WTC11 (cell line): ENCODE measurements around the gene CERS5.

Experiments
- ATF3 ChIP-seq: sonication (generic); formaldehyde crosslinking; conservative IDR thresholded peaks from 2 replicates; pipeline ENCODE4 v1.8.1; 2022; ENCODE audit warnings: mild to moderate bottlenecking, missing genetic modification reagents
- CBFB ChIP-seq: sonication (generic); formaldehyde crosslinking; IDR thresholded peaks from 2 replicates; pipeline ENCODE4 v1.8.1; 2022; ENCODE audit warnings: mild to moderate bottlenecking, low read depth, missing genetic modification reagents
- CREB1 ChIP-seq: sonication (generic); formaldehyde crosslinking; IDR thresholded peaks from 2 replicates; pipeline ENCODE4 v1.8.0; 2023; ENCODE audit warnings: mild to moderate bottlenecking, missing genetic modification reagents
- CTCF ChIP-seq: fragments of 200-600 bp; IDR thresholded peaks from 2 replicates; pipeline ENCODE4 v1.8.0; 2022; ENCODE audit warnings: antibody characterized with exemption
- ERG ChIP-seq: fragments of 250-450 bp; sonication (Bioruptor Pico); IDR thresholded peaks from 2 replicates; pipeline ENCODE4 v1.8.0; 2021; ENCODE audit warnings: mild to moderate bottlenecking
- FOXK1 ChIP-seq: sonication (generic); formaldehyde crosslinking; IDR thresholded peaks from 2 replicates; pipeline ENCODE4 v1.8.0; 2022; ENCODE audit warnings: mild to moderate bottlenecking, moderate library complexity, missing genetic modification reagents
- FOXP1 ChIP-seq: sonication (generic); formaldehyde crosslinking; IDR thresholded peaks from 2 replicates; pipeline ENCODE4 v1.8.0; 2022; ENCODE audit warnings: missing genetic modification reagents, mild to moderate bottlenecking, moderate library complexity, borderline replicate concordance
- ZBTB43 ChIP-seq: sonication (generic); formaldehyde crosslinking; IDR thresholded peaks from 2 replicates; pipeline ENCODE4 v1.8.1; 2023; ENCODE audit warnings: mild to moderate bottlenecking, missing genetic modification reagents
- TF ChIP-seq, protein P1 (sequence below): sonication (generic); formaldehyde crosslinking; IDR thresholded peaks from 2 replicates; pipeline ENCODE4 v1.8.1; 2023; ENCODE audit warnings: mild to moderate bottlenecking, missing genetic modification reagents
- TF ChIP-seq, protein P2 (sequence below): sonication (generic); formaldehyde crosslinking; IDR thresholded peaks from 2 replicates; pipeline ENCODE4 v1.8.1; 2023; ENCODE audit warnings: mild to moderate bottlenecking, missing genetic modification reagents, borderline replicate concordance
- TF ChIP-seq, protein P3 (sequence below): sonication (generic); formaldehyde crosslinking; IDR thresholded peaks from 2 replicates; pipeline ENCODE4 v1.8.1; 2022; ENCODE audit warnings: mild to moderate bottlenecking, missing genetic modification reagents, moderate library complexity, borderline replicate concordance

GRCh38 chr12:50111693-50112455, 55.3 kb downstream of the CERS5 start, which contains the start of gene COX14:
- TF ChIP-seq ZBTB43 (CRISPR knock-in tag) (no peak), CBFB (CRISPR knock-in tag) (no peak), CTCF (peak; percentile 70), ERG (CRISPR knock-in tag) (no peak), CREB1 (CRISPR knock-in tag) (no peak), ATF3 (no peak), FOXP1 (CRISPR knock-in tag) (peak; percentile 91), FOXK1 (CRISPR knock-in tag) (peak; percentile 95)
- TF ChIP-seq, protein P1, sequence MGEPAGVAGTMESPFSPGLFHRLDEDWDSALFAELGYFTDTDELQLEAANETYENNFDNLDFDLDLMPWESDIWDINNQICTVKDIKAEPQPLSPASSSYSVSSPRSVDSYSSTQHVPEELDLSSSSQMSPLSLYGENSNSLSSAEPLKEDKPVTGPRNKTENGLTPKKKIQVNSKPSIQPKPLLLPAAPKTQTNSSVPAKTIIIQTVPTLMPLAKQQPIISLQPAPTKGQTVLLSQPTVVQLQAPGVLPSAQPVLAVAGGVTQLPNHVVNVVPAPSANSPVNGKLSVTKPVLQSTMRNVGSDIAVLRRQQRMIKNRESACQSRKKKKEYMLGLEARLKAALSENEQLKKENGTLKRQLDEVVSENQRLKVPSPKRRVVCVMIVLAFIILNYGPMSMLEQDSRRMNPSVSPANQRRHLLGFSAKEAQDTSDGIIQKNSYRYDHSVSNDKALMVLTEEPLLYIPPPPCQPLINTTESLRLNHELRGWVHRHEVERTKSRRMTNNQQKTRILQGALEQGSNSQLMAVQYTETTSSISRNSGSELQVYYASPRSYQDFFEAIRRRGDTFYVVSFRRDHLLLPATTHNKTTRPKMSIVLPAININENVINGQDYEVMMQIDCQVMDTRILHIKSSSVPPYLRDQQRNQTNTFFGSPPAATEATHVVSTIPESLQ, result no peak
- TF ChIP-seq, protein P2, sequence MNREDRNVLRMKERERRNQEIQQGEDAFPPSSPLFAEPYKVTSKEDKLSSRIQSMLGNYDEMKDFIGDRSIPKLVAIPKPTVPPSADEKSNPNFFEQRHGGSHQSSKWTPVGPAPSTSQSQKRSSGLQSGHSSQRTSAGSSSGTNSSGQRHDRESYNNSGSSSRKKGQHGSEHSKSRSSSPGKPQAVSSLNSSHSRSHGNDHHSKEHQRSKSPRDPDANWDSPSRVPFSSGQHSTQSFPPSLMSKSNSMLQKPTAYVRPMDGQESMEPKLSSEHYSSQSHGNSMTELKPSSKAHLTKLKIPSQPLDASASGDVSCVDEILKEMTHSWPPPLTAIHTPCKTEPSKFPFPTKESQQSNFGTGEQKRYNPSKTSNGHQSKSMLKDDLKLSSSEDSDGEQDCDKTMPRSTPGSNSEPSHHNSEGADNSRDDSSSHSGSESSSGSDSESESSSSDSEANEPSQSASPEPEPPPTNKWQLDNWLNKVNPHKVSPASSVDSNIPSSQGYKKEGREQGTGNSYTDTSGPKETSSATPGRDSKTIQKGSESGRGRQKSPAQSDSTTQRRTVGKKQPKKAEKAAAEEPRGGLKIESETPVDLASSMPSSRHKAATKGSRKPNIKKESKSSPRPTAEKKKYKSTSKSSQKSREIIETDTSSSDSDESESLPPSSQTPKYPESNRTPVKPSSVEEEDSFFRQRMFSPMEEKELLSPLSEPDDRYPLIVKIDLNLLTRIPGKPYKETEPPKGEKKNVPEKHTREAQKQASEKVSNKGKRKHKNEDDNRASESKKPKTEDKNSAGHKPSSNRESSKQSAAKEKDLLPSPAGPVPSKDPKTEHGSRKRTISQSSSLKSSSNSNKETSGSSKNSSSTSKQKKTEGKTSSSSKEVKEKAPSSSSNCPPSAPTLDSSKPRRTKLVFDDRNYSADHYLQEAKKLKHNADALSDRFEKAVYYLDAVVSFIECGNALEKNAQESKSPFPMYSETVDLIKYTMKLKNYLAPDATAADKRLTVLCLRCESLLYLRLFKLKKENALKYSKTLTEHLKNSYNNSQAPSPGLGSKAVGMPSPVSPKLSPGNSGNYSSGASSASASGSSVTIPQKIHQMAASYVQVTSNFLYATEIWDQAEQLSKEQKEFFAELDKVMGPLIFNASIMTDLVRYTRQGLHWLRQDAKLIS (CRISPR knock-in tag), result no peak
- TF ChIP-seq, protein P3, sequence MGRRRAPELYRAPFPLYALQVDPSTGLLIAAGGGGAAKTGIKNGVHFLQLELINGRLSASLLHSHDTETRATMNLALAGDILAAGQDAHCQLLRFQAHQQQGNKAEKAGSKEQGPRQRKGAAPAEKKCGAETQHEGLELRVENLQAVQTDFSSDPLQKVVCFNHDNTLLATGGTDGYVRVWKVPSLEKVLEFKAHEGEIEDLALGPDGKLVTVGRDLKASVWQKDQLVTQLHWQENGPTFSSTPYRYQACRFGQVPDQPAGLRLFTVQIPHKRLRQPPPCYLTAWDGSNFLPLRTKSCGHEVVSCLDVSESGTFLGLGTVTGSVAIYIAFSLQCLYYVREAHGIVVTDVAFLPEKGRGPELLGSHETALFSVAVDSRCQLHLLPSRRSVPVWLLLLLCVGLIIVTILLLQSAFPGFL (CRISPR knock-in tag), result no peak
